ENCODE results near the gene ZFYVE19.

DNA sequence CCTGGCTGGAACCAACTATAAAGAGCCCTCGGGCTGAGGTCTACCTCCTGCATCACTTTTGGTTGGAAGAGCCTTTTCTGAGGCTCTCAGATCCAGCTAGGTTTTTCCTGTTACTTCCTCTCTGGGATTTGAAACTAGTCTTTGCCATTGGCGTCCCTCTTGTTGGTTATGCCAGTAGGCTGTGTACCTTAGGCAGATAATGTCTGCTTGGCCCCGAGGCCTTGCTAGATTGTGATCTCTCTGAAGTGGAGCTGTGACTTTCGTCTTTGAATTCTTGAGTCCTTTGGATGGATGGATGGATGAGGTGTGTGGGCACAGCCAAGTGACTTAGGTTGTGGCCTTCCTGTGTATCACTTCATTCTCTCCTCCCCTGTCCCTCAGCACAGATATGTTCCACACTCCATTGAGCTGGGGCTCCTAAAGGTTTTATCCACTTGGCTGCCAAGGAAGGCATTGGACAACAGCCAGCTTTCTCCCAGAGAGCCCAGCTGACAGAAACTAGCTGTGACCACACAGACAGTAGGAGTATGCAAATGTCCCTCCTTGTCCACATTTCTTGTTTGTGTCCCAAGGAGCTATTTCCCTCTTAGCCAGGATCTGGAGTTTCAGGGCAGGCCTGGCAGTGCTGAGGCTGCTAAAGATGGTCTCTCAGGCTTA lies 8.3 kb downstream of the ZFYVE19 start:
- TF ChIP-seq, protein P1, sequence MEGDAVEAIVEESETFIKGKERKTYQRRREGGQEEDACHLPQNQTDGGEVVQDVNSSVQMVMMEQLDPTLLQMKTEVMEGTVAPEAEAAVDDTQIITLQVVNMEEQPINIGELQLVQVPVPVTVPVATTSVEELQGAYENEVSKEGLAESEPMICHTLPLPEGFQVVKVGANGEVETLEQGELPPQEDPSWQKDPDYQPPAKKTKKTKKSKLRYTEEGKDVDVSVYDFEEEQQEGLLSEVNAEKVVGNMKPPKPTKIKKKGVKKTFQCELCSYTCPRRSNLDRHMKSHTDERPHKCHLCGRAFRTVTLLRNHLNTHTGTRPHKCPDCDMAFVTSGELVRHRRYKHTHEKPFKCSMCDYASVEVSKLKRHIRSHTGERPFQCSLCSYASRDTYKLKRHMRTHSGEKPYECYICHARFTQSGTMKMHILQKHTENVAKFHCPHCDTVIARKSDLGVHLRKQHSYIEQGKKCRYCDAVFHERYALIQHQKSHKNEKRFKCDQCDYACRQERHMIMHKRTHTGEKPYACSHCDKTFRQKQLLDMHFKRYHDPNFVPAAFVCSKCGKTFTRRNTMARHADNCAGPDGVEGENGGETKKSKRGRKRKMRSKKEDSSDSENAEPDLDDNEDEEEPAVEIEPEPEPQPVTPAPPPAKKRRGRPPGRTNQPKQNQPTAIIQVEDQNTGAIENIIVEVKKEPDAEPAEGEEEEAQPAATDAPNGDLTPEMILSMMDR (IDR thresholded peaks at IDR 0.05; ENCODE audit: low read depth, low read length) = no peak
- TF ChIP-seq EZH2phosphoT487 (IDR thresholded peaks at IDR 0.05; ENCODE audit: low read depth) = no peak

Data from OCI-LY3 (cell line).